Fibroblast of gingiva (primary cell): ENCODE data around the gene CUL4A.
"Not testable (repeated sequence)": the region's sequence is repeated elsewhere in the genome, so short reads cannot be mapped to it uniquely, and the experiment has no call there.

ENCODE experiments used
- DNase-seq: peaks from one replicate; pipeline ENCODE4 v3.0.0-alpha.2; 2011; ENCODE audit warnings: low read depth

Gene CUL4A

GRCh38 chr13:113292021-113292862 lies 82.8 kb downstream of the CUL4A start:
- peak; percentile 25 for DNase-seq

DNA sequence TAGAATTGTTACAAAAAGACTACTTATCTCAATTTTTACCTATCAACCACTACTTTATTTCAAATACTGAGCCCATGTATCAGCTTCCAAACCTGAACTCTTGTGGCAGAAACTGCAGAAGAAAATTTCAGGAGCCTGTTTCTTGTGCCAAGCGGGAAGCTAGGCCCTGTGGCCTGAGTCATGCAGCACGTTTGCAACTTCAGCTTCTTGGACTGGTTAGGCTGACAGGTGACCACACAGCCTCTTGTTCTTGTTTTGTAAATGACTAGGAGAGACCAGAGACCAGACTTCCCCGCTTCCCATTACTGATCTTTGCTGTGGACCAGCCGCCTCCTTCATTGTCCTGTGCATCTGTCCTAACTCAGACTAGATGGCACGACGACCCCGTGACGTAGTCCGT lies 84.3 kb downstream of the CUL4A start:
- DNase-seq, result no peak

- no peak for DNase-seq
Observed at GRCh38 chr13:113295776-113296175, 86.4 kb downstream of the CUL4A start.

GRCh38 chr13:113296823-113297369 lies 87.5 kb downstream of the CUL4A start, which contains the start of gene LAMP1:
Gene LAMP1, plus strand, starts transcription at chr13:113297239. Its CDS starts 196 bp downstream, at chr13:113297435.
- peak; percentile 99 for DNase-seq

GRCh38 chr13:113297370-113298042 lies 88.1 kb downstream of the CUL4A start:
- DNase-seq, result no peak

- DNase-seq, result no peak
Observed at GRCh38 chr13:113298043-113298945, 88.9 kb downstream of the CUL4A start.

GRCh38 chr13:113299951-113300350 lies 90.5 kb downstream of the CUL4A start:
- DNase-seq, result no peak

- DNase-seq, result no peak
Observed at GRCh38 chr13:113302986-113303385, 93.6 kb downstream of the CUL4A start.

DNA sequence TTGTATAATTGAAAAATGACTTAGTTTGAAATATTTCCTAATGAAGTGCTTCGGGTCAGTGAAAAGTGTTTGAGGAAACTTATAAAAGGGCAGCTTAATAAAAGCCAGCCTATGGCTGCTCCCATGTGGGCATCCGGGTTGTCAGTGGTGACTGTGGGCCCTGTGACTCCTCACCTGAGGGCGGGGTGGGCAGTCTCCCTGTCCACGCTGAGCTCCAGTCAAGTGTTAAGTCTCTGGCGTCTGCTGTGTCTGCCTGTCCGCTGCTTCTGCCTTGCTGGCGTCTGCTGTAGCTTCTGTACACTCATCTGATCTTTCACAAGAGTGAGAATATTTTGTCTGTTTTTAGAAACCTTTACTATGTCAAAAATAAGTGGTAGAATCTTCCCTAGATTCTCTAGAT lies 94.7 kb downstream of the CUL4A start:
- no peak for DNase-seq

GRCh38 chr13:113305208-113305607 lies 95.8 kb downstream of the CUL4A start:
- peak; percentile 60 for DNase-seq

- DNase-seq, result no peak
Observed at GRCh38 chr13:113307491-113307890, 98.1 kb downstream of the CUL4A start.

DNA sequence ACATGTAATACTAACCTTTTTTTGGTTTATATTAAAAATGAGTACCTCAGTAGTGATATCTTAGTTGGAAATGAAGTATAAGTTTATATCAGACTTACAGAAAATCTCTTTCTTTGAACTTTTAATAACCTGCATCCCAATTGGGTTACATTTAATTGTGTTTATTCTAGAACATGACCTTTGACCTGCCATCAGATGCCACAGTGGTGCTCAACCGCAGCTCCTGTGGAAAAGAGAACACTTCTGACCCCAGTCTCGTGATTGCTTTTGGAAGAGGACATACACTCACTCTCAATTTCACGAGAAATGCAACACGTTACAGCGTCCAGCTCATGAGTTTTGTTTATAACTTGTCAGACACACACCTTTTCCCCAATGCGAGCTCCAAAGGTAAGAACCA lies 100.1 kb downstream of the CUL4A start:
- DNase-seq, result no peak

- DNase-seq, result not testable (repeated sequence)
Observed at GRCh38 chr13:113314112-113314511, 104.7 kb downstream of the CUL4A start.

DNA sequence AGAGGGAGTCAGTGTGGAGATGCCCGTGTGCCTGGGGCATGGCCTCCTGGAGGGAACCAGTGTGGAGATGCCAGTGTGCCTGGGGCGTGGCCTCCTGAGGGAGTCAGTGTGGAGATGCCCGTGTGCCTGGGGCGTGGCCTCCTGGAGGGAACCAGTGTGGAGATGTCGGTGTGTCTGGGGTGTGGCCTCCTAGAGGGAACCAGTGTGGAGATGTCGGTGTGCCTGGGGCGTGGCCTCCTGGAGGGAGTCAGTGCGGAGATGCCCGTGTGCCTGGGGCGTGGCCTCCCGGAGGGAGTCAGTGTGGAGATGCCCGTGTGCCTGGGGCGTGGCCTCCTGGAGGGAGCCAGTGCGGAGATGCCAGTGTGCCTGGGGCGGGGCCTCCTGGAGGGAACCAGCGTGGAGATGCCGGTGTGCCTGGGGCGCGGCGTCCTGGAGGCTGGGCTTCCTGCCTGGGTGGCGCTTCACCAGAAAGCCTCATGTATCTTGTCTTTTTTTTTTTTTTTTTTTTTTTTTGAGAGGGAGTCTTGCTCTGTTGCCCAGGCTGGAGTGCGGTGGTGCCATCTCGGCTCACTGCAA lies 105.6 kb downstream of the CUL4A start:
- DNase-seq, result not testable (repeated sequence)

DNA sequence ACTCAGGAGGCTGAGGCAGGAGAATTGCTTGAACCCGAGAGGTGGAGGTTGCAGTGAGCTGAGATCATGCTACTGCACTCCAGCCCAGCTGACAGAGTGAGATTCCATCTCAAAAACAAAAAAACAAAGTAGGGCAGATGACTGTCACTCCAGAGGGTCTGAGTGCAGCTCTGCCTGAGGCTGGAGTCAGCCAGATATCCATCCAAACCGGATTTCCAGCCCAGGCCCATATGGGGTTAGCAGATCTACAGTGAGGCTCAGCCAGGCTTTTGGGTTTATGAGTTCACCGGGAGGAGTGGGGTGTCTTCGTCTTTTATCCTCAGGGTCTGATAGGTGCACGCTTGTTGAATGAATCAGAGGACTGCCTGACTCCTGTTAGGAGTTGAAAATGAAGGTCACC lies 106.6 kb downstream of the CUL4A start:
- DNase-seq, result no peak
